T-helper 17 cell (primary cell): ENCODE results near the gene CHST11. TPM values are rescaled to one million over a fixed set of nuclear protein-coding genes. Genes with fewer than 3 reads are reported as not detected.
A peak's percentile ranks its signal among the peaks of the same experiment; 100 is the strongest.

ENCODE experiments used
- ATAC-seq: fragments of 150-1000 bp; cut with Tn5 transposase; 2 replicates; pipeline ENCODE4 v1.10.0; 2021; ENCODE audit warnings: mild to moderate bottlenecking, moderate library complexity
- DNase-seq, 3 donors: peaks; one replicate each; pipeline versions ENCODE4 v3.0.0 to v3.0.0-alpha.2; 2020 to 2021
- H3K9me3 ChIP-seq: one replicate; pipeline ENCODE4 v1.7.0; 2013; ENCODE audit warnings: low read length, mild to moderate bottlenecking; ENCODE audit not compliant: control insufficient read depth, poor library complexity, severe bottlenecking
- H3K27ac Mint-ChIP-seq: one replicate; pipeline ENCODE4 v1.8.0; 2022; ENCODE audit warnings: mild to moderate bottlenecking, moderate library complexity, mixed read lengths
- H3K27me3 Mint-ChIP-seq: one replicate; pipeline ENCODE4 v1.8.0; 2022; ENCODE audit warnings: mixed read lengths
- H3K36me3 Mint-ChIP-seq: one replicate; pipeline ENCODE4 v1.8.0; 2022; ENCODE audit warnings: low read depth, mixed read lengths
- H3K4me1 Mint-ChIP-seq: one replicate; pipeline ENCODE4 v1.8.0; 2022; ENCODE audit warnings: mild to moderate bottlenecking, mixed read lengths
- H3K4me3 Mint-ChIP-seq: one replicate; pipeline ENCODE4 v1.8.0; 2022; ENCODE audit warnings: mild to moderate bottlenecking, moderate library complexity, mixed read lengths
- total RNA-seq, 4 donors: library from RNA in 2 of 4; stranded (reverse) in 2 of 4; gene quantifications; one replicate each; pipeline ENCODE4 v1.2.3 and lab custom pipeline; 2022 to 2026

The CHST11 gene
- total RNA-seq, 2 donors from 2014 or later, result 76.6 to 78.3 TPM

- DNase-seq, result no peak
- no peaks in the 10 kb centered on the region for H3K9me3 ChIP-seq
- peaks cover 5% of the 10 kb centered on the region for H3K36me3 Mint-ChIP-seq
- H3K4me3 Mint-ChIP-seq, result peak overlapping the region; percentile 9
- ATAC-seq, result no peak
- peaks cover 52% of the 10 kb centered on the region for H3K4me1 Mint-ChIP-seq
- H3K27me3 Mint-ChIP-seq, result no peaks in the 10 kb centered on the region
- H3K27ac Mint-ChIP-seq, result no peak overlapping the region
Measured at GRCh38 chr12:104576980-104577580, 120.3 kb downstream of the CHST11 start.

DNA sequence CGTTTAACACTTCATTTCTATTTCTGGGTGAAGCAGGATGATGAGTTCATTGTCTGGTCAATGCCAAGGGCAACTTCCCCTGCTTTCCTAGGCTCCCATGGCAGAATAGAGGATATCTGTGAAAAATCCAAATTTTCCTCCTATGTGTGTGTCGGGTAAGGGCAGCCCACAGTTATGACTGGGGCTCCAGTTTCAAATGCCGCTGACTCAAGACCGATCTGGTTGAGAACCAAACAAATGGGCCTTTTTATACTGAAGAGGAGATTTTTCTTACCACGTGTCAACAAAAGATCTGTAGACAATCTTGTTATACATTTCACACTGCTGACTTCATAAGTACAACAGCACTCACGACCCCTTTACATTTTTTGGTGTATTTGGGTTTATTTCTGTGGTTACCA is 120.8 kb downstream of the CHST11 start:
- H3K27me3 Mint-ChIP-seq, result no peaks in the 10 kb centered on the region
- H3K4me1 Mint-ChIP-seq, result peaks cover 54% of the 10 kb centered on the region
- ATAC-seq (no peak), DNase-seq (no peak)
- peak overlapping the region; percentile 19 for H3K4me3 Mint-ChIP-seq
- peak overlapping the region; percentile 78 for H3K27ac Mint-ChIP-seq
- peaks cover 4% of the 10 kb centered on the region for H3K36me3 Mint-ChIP-seq
- no peaks in the 10 kb centered on the region for H3K9me3 ChIP-seq

DNA sequence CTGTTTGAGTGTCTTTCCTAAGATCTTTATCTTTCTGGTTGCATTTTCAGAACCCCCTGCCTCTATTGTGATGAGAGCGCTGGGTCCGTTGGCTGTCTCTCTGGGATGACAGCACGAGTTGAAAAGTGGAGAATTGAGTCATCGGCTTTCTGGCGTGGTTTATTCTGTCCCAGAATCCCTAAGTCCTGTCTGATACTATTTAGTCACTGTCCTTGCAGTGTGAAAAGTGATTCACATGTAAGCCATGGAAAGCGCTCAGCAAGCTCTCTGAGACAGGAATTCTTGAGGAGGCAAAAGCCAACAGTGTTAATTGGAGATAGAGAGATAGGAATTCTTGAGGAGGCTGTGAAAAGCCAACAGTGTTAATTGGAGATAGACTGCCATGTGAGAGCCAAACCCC is 121.7 kb downstream of the CHST11 start:
- Mint-ChIP-seq H3K27ac (peak overlapping the region; percentile 78), H3K4me1 (peaks cover 59% of the 10 kb centered on the region), H3K36me3 (peaks cover 2% of the 10 kb centered on the region), H3K4me3 (no peak overlapping the region), H3K27me3 (no peaks in the 10 kb centered on the region)
- DNase-seq, result no peak
- no peaks in the 10 kb centered on the region for H3K9me3 ChIP-seq
- ATAC-seq, result no peak

- Mint-ChIP-seq H3K27ac (peak overlapping the region; percentile 60), H3K4me1 (peaks cover 68% of the 10 kb centered on the region), H3K27me3 (no peaks in the 10 kb centered on the region), H3K36me3 (peaks cover 2% of the 10 kb centered on the region), H3K4me3 (peak overlapping the region; percentile 9)
- no peaks in the 10 kb centered on the region for H3K9me3 ChIP-seq
- DNase-seq, result no peak
- no peak for ATAC-seq
Measured at GRCh38 chr12:104579718-104580495, 123.2 kb downstream of the CHST11 start.

DNA sequence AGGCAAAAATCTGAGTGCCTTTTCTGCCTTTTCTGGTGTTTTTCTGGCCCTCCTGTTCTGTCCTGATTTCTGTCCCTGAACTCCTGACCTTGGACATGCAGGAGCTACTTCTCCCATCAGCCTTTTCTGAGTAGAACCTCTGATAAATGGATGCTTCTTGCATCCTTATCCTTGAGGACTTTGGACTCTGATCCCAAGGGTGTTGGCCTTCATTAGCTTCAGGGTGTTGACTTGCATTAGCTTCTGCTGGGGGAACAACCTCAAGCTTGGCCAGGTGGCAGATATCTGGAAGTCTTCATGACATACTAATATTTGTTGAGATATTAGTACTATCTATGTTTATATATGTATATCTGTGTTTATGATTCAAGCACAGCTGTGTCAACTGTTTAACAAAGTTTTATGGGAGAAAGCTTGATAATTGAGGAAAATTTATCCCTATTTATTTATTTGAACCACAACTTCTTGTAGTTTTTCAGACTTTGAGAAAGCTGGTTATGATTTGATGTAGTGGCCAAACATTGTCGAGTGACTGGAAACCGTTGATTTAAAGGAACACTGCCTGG is 124.3 kb downstream of the CHST11 start:
- DNase-seq, result no peak
- Mint-ChIP-seq H3K27ac (peak overlapping the region; percentile 60), H3K4me1 (peaks cover 68% of the 10 kb centered on the region), H3K27me3 (no peaks in the 10 kb centered on the region), H3K4me3 (no peak overlapping the region), H3K36me3 (no peaks in the 10 kb centered on the region)
- no peak for ATAC-seq
- H3K9me3 ChIP-seq, result no peaks in the 10 kb centered on the region

DNA sequence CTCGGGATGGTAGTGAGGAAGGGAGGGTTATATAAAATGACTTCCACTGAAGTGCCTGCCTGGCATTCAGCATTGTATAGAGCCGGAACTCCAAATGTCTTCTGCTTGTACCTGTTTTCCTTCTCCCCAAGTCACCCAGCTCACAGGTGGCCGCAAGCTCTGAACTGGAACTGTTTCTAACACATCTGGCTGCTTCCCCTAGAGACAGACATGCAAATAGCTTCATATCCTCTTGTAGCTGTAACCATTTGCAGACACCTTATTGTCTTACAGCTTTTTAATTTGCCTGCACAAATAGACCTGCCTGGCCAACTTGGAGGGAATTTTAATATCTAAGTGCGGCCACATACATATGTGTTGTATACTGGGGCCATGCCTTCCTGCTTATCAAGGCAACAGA is 126.0 kb downstream of the CHST11 start:
- H3K27me3 Mint-ChIP-seq, result no peaks in the 10 kb centered on the region
- no peak overlapping the region for H3K4me3 Mint-ChIP-seq
- ATAC-seq, result peak; percentile 75
- no peaks in the 10 kb centered on the region for H3K36me3 Mint-ChIP-seq
- peaks cover 64% of the 10 kb centered on the region for H3K4me1 Mint-ChIP-seq
- no peak for DNase-seq
- H3K9me3 ChIP-seq, result no peaks in the 10 kb centered on the region
- peak overlapping the region; percentile 76 for H3K27ac Mint-ChIP-seq

GRCh38 chr12:104583301-104583700 is 126.6 kb downstream of the CHST11 start:
- peaks cover 59% of the 10 kb centered on the region for H3K4me1 Mint-ChIP-seq
- no peaks in the 10 kb centered on the region for H3K9me3 ChIP-seq
- no peak overlapping the region for H3K4me3 Mint-ChIP-seq
- DNase-seq (no peak), ATAC-seq (peak; percentile 34)
- H3K27ac Mint-ChIP-seq, result peak overlapping the region; percentile 76
- no peaks in the 10 kb centered on the region for H3K27me3 Mint-ChIP-seq
- no peaks in the 10 kb centered on the region for H3K36me3 Mint-ChIP-seq

GRCh38 chr12:104585448-104586055 is 128.8 kb downstream of the CHST11 start:
- H3K27me3 Mint-ChIP-seq, result no peaks in the 10 kb centered on the region
- DNase-seq, result no peak
- H3K9me3 ChIP-seq, result no peaks in the 10 kb centered on the region
- no peaks in the 10 kb centered on the region for H3K36me3 Mint-ChIP-seq
- no peak for ATAC-seq
- peak overlapping the region; percentile 56 for H3K27ac Mint-ChIP-seq
- peak overlapping the region; percentile 39 for H3K4me3 Mint-ChIP-seq
- peaks cover 48% of the 10 kb centered on the region for H3K4me1 Mint-ChIP-seq

DNA sequence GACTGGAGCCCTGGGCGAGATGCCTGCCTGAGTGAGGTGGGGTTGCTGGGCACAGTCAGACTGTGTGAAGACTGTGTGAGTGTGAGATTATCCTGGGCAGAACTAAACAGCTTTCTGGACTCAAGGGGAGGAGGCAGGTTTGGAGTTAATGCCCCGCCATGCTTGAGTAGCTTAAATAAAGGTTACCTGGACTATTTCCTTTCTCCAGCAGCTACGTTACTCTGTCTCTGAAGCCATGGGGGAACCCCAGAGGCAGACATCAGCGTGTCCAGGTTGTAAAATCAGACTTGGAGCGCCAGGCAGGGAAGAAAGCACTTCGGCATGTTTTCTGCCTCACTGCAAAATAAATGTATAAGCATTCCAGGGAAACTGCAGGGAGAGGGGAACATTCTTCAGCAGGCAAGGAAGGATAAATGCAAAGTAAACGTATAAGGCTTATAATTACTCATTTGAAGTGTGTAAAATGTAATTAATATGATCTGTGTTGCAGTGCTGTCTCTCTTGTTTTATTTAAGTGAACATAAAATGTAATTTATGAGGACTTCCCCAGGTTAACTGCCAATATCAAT is 129.7 kb downstream of the CHST11 start:
- H3K36me3 Mint-ChIP-seq, result no peaks in the 10 kb centered on the region
- H3K9me3 ChIP-seq, result no peaks in the 10 kb centered on the region
- H3K27ac Mint-ChIP-seq, result peak overlapping the region; percentile 56
- ATAC-seq (no peak), DNase-seq (no peak)
- no peak overlapping the region for H3K4me3 Mint-ChIP-seq
- H3K27me3 Mint-ChIP-seq, result no peaks in the 10 kb centered on the region
- peaks cover 51% of the 10 kb centered on the region for H3K4me1 Mint-ChIP-seq

DNA sequence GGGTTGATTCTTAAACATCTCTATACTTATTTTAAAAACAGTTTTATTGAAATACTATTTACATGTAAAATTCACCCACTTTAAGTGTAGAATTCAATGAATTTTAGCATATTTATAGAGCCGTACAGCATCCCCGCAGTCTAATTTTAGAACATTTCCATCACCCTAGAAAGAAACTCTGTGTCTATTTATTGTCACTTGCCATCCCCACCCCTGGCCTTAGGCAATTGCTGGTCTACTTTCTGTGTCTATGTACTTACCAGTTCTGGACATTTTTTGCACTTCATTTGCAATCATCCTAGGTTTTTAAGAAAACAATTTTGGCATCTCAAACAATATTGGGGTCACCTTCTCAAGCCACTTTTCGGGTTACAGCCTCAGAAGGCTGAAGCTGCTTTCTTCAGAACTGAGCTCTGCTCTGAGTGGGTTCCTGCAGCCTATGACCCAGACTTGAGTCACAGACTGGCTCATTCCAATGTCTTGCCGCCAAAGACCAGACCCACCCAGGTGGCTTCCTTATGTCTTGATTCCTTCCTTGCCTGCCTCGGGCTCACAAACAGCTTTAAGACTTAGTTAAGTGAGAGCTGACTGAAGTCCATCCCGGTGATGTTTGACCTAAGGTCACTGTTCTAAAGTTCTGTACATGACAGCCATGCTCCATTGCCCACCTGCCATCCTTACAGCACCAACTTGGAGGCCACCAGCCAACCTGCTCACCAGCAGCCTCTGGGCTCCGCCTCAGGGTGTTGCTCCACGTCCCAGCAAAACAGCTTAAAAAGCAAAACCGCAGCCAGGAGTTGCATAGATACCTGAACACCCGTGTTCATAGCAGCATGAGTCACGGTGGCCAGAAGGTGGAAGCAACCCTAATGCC is 131.5 kb downstream of the CHST11 start:
- Mint-ChIP-seq H3K27me3 (no peaks in the 10 kb centered on the region), H3K27ac (peak overlapping the region; percentile 41)
- ATAC-seq, result no peak

GRCh38 chr12:104588921-104589590 is 132.3 kb downstream of the CHST11 start:
- H3K9me3 ChIP-seq, result no peaks in the 10 kb centered on the region
- Mint-ChIP-seq H3K27me3 (no peaks in the 10 kb centered on the region), H3K36me3 (no peaks in the 10 kb centered on the region), H3K27ac (no peak overlapping the region), H3K4me1 (peaks cover 42% of the 10 kb centered on the region), H3K4me3 (no peak overlapping the region)
- DNase-seq (no peak), ATAC-seq (no peak)

More for the DNA sequence above, 131.5 kb downstream of the CHST11 start:
- Mint-ChIP-seq H3K36me3 (no peaks in the 10 kb centered on the region), H3K4me3 (no peak overlapping the region), H3K4me1 (peaks cover 42% of the 10 kb centered on the region)
- DNase-seq, result no peak
- H3K9me3 ChIP-seq, result no peaks in the 10 kb centered on the region

DNA sequence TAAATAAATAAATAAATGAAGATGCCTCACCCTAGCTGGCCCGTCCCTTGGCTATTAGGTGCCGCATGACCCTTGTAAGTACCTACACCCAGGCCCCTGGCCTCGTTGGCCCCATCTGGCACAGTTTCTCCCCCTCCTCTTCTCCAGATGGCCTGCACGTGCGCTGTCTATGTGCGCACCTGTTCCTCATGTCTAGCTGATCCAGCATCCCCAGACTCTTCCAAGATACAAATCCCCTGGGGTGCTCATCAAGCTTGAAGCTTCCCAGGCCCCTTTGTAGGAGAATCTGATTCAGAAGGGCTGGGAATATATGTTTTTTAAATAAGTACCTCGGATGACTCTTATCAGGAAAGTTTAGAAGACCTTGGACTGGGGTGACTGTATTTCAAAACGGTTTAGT is 133.3 kb downstream of the CHST11 start:
- Mint-ChIP-seq H3K27me3 (no peaks in the 10 kb centered on the region), H3K27ac (peak overlapping the region; percentile 48), H3K36me3 (no peaks in the 10 kb centered on the region), H3K4me1 (peaks cover 40% of the 10 kb centered on the region), H3K4me3 (no peak overlapping the region)
- no peak for ATAC-seq
- no peaks in the 10 kb centered on the region for H3K9me3 ChIP-seq
- DNase-seq, result no peak
